GM12892 (cell line): Measurements from ENCODE around the gene CEACAM16.
"Not testable (repeated sequence)": the region's sequence is repeated elsewhere in the genome, so short reads cannot be mapped to it uniquely, and the experiment has no call there.

Experiments used
- DNase-seq: peaks from one replicate; pipeline ENCODE4 v3.0.0; 2011; ENCODE audit not compliant: insufficient read length
- FAIRE-seq: peaks from 2 replicates; lab custom pipeline; 2011; peaks lifted over from hg19 to GRCh38; lab: Jason Lieb, UNC
- POLR2A ChIP-seq: IDR thresholded peaks from 2 replicates; pipeline ENCODE4 v1.6.1; 2011; ENCODE audit warnings: low read depth, low read length, control low read depth
- POLR2AphosphoS5 ChIP-seq: IDR thresholded peaks from 2 replicates; pipeline ENCODE4 v1.6.1; 2011; ENCODE audit warnings: low read depth, low read length, control low read depth
- TAF1 ChIP-seq: IDR thresholded peaks from 2 replicates; pipeline ENCODE4 v1.6.1; 2011; ENCODE audit warnings: low read depth, mild to moderate bottlenecking, control low read depth, low read length, borderline replicate concordance

The CEACAM16 gene

GRCh38 chr19:44664976-44665375 is 34.0 kb upstream of the CEACAM16 start:
- TF ChIP-seq POLR2A (no peak), TAF1 (no peak), POLR2AphosphoS5 (no peak)
- DNase-seq, result no peak
- no peak for FAIRE-seq

GRCh38 chr19:44666852-44667556 is 31.9 kb upstream of the CEACAM16 start:
- FAIRE-seq (no peak), DNase-seq (no peak)
- TF ChIP-seq TAF1 (no peak), POLR2A (no peak), POLR2AphosphoS5 (no peak)

- FAIRE-seq (no peak), DNase-seq (no peak)
- no peak for TF ChIP-seq TAF1
- no peak for TF ChIP-seq POLR2A
- no peak for TF ChIP-seq POLR2AphosphoS5
These were observed 29.8 kb upstream of the CEACAM16 start for GRCh38 chr19:44668985-44669764.

DNA sequence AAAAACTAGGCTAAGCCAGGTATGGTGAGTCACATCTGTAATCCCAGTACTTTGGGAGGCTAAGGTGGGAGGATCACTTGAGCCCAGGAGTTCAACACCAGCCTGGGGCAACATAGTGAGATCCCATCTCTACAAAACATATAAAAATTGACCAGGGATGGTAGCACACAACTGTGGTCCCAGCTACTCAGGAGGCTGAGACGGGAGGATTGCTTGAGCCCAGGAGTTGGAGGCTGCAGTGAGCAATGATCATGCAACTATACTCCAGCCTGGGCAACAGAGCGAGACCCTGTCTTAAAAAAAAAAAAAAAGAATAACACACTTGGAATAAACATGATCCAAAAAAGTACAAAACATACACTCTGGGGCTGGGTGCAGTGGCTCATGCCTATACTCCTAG is 28.9 kb upstream of the CEACAM16 start:
- not testable (repeated sequence) for FAIRE-seq, DNase-seq

GRCh38 chr19:44671400-44671799 is 27.6 kb upstream of the CEACAM16 start, which contains the start of gene CEACAM19:
CEACAM19 (plus strand) TSS chr19:44671482; CDS start chr19:44671932, 450 bp downstream.
- TF ChIP-seq POLR2A (no peak), POLR2AphosphoS5 (no peak), TAF1 (no peak)
- no peak for FAIRE-seq

GRCh38 chr19:44672226-44672625 is 26.7 kb upstream of the CEACAM16 start:
- TF ChIP-seq TAF1, result no peak
- TF ChIP-seq POLR2AphosphoS5, result no peak
- DNase-seq, result no peak
- no peak for FAIRE-seq

More at GRCh38 chr19:44671400-44671799, 27.6 kb upstream of the CEACAM16 start, which contains the start of gene CEACAM19:
- DNase-seq, result no peak

GRCh38 chr19:44673510-44673909 is 25.4 kb upstream of the CEACAM16 start:
- TF ChIP-seq POLR2AphosphoS5 (no peak), TAF1 (no peak), POLR2A (no peak)
- DNase-seq, result no peak
- no peak for FAIRE-seq

GRCh38 chr19:44675521-44675920 is 23.4 kb upstream of the CEACAM16 start:
- TF ChIP-seq TAF1 (no peak), POLR2A (no peak), POLR2AphosphoS5 (no peak)
- no peak for FAIRE-seq

DNA sequence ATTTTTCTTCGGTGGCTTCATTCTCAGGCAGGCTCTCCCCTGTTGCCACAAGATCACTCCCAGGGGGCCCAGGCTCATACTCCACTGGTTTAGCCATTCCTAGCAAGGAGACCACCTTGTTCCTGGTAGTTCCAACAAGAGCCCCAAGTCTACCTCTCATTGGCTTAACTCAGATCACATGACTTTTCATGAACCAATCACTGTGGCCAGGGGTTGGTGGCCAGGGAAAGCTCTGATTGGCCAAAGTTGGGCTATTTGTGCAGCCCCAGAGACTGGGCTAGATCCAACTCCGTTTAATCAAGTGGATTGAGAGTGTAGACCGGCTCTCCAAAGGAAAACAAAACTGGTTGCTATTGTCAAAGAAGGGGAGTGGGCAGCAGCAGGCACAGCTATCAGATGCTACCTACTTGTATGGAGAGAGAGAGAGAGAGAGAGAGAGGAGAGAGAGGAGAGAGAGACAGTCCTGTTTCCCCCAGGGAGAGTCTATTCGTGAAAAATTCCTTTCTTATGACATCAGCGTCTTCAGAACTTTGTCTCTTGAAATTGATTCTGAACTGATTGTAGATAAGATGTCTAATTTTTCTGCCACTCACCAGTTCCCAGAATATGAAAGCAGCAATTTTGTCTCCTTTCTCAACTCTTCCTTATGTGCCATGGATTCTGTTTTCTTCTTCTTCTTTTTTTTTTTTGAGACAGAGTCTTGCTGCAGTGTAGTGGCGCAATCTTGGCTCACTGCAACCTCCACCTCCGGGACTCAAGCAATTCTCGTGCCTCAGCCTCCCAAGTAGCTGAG is 21.7 kb upstream of the CEACAM16 start:
- no peak for DNase-seq
- TF ChIP-seq TAF1, result no peak
- TF ChIP-seq POLR2A, result no peak
- no peak for TF ChIP-seq POLR2AphosphoS5
- no peak for FAIRE-seq

More at GRCh38 chr19:44675521-44675920, 23.4 kb upstream of the CEACAM16 start:
- DNase-seq, result no peak

- FAIRE-seq (no peak), DNase-seq (no peak)
- no peak for TF ChIP-seq POLR2AphosphoS5
- TF ChIP-seq POLR2A, result no peak
- TF ChIP-seq TAF1, result no peak
These were observed 18.4 kb upstream of the CEACAM16 start for GRCh38 chr19:44680536-44680935.

GRCh38 chr19:44681992-44682790 is 16.8 kb upstream of the CEACAM16 start:
- DNase-seq (no peak), FAIRE-seq (no peak)
- TF ChIP-seq POLR2A, result no peak
- no peak for TF ChIP-seq TAF1
- TF ChIP-seq POLR2AphosphoS5, result no peak
